ENCODE measurements around the gene ANKS6.

The ANKS6 gene

DNA sequence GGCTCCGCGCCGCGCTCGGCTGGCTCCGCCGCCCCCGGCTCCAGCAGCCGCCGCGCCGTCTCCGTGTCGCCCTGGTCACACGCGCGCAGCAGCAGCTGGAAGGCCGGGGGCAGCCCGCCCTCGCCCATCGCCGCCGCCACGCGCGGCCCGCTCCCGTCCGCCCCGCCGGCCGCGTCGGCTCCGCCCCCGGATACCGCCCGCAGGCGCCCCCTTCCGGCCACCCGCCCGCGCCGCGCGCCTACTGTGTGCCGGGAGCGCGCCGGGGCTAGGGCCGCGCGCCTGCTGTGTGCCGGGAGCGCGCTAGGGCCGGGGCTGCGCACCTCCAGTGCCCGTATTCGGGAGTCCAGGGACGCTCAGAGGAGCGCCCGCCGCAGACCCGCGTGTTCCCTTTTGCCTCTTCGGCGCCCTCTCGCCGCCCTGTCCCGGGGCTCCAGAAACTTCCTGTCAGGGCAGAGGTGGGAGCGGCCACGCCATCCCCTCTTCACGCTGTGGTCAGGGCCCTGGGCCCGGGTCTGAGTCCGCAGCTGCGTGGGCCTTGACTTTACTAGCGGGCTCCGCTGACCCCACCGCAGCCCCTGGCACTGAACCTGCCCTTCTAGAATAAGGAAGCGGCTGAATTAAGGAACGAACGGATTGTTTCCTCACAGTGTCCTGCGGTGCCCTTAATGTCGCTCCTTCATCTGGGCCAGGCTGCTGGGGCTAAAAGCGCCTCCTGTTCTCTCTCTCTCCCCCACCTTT is at the start of gene ANKS6:
Gene ANKS6, minus strand, starts transcription at position 192 of the 738 bp plus-strand sequence. Its CDS starts 64 bp downstream, at position 128.
- FAIRE-seq = no peak

DNA sequence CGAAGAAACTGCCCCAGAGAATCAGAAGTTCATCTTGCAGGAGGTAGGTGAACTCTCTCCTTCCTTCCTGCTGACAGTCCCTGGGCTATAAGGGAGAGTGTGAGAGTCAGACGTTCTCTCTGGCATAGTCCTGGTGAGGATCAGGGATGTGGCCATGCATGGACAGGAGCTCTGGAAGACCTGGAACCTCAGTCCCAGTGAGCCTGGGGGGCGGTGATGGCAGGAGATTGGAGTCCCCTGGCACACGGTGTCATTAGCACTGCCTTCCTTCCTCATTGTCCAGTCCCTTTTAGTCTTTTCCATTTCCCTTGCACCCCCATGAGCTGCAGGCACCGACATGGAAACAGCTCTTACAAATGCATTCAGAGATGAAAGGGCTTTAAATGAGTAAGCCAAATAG is 49.7 kb upstream of the ANKS6 start:
- FAIRE-seq = no peak

DNA sequence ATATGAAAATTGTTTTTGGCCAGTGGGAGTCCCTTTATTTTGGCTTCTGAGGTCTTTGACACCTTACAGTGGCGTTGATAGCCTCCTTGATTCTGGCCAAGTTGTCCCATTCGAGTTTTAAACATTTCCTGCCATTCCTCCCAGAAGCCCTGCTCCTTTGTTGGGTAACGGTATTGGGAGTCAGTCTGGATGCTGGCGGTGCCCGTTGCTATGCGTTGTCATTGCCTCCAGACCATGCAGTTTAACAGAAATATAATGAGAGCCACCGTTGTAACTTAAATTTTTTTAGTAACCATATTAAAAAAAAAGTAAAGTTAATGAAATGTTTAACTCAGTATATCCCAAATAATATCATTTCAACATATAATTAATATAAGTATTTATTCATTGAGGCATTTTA is 46.2 kb upstream of the ANKS6 start:
- no peak for FAIRE-seq

DNA sequence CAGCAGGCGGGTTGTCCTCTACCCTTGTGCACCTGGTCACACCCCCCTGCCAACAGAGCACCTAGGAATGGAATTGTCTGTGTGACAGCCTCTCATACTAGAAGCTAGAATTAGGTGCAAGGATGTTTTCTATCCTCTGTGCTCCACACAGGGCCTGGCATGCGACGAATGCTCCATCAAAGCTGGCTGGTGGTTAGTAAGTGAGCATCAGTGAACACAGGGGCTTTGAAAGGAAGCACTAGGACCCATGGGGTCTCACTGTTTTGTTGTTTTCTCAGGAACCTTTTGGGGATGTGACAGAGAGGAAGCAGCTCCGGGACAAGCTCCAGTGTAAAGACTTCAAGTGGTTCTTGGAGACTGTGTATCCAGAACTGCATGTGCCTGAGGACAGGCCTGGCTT is 43.4 kb upstream of the ANKS6 start:
- FAIRE-seq = no peak

DNA sequence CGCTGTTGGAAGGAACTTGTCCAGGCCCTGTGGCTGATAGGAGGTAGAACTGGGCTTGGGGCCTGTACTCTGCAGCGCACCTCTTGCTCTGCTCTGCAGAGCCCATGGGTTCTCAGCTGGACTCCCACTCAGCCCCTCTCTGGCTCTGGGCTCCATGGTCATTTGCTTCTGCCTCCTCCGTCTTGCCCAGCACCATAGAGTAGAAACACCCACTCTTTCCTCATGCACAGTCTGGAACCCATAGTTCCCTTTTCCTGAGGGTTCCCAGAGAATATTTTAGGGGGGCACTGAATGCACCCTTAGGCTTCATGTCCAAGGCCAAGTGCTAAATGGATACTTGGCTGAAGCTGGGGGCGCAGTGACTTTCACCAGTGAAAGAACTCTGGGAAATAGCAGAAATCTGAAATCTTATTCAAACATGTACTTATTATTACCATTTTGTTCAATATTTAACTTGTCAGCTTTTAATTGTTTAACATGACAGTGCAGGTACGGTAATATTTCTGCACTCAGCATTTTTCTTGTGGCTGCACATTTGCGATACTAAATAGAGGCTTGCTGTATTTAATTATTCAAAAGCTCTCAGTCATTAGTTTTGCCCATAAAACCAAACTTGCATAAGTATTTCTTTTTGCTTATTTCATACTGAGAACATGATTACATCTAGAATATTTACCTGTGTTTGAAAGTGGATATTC is 42.7 kb upstream of the ANKS6 start:
- no peak for FAIRE-seq

DNA sequence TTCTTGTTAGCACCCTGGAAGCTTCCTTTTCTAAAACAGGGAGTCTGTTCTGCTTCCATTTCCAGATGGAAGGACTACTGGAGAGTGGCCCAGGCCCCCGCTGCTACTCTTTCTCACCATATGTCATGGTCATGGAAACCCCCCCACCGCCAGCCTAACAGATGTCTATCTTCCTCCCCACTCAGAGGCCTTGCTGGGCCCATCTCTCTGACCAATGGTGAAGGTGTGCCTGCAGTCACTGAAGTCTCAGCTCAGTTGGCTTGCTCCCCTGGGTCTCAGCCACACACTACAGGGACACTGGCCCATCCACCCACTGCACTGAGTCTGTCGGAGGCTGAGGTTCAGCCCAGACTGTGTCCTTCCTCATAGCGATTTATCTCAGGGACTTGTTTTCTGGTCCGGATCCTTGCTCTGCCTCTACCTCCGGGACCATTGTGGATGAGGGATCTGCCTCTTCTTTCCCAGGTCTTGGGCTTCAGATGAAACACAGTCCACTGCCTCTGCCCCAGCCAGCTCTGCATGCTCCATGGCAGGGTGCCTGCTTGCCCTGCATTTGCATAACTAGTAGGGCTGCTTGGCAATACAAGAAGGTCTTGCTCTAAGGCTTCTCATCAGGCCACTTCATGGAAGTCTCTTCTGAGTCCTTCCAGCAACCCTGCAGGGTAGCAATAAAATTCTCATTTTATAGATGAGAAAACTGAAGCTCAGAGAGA is 42.0 kb upstream of the ANKS6 start:
- no peak for FAIRE-seq

DNA sequence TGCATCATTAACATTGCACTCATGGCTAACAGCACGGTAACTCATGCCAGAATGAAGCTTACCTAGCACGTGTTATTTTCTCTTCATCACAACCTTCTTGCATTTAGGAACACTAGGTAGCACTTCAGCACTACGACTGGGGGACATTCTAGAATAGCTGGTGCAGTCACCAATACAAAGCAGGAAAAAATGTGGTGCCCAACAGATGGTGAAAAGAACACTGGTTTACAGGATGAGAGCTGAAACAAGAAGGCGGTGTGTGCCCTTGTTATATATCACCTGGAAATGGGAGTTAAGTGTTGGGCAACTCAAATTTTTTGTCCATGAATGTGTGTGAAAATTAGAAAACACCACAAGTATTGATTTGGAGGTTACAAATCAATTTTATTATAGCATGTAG is 41.2 kb upstream of the ANKS6 start:
- FAIRE-seq = no peak

DNA sequence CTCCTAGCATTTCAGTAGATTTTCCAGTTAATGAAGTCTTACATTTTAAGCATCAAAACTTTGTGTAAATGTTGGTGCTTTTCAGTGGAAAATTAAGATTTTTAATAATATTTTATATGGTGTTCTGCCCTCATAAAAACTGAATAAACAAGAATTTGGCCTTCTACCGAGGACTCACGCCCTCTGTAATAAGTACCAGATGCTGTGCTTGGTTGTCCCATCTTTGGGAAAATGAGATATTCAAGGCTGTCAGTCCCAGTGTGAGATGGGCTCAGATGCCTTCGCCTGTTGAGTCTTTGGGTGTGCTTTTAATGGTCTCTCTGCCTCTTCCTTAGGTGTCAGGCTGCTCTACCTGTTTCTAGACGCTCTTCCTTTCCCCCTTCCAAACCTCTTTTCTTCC is 39.9 kb upstream of the ANKS6 start:
- FAIRE-seq = no peak

DNA sequence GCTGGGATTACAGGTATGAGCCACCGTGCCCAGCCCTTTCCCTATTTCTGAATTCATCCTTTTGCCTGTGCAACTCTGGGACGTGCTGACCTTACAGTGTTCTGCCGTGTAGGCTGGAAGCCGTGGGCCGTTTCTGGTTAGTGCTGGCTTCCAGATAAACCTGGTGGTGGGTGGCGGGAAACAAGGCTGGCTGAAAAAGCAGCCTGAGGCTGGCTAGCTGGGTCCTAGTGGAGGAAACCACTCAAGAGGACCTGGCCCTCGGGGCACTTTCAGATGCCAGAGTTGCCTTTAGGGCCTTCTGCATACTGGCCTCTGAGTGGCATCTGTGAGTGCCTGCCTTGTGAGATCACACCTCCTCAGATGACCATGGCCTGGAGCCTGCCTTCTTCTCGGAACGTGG is 38.0 kb upstream of the ANKS6 start:
- no peak for FAIRE-seq

DNA sequence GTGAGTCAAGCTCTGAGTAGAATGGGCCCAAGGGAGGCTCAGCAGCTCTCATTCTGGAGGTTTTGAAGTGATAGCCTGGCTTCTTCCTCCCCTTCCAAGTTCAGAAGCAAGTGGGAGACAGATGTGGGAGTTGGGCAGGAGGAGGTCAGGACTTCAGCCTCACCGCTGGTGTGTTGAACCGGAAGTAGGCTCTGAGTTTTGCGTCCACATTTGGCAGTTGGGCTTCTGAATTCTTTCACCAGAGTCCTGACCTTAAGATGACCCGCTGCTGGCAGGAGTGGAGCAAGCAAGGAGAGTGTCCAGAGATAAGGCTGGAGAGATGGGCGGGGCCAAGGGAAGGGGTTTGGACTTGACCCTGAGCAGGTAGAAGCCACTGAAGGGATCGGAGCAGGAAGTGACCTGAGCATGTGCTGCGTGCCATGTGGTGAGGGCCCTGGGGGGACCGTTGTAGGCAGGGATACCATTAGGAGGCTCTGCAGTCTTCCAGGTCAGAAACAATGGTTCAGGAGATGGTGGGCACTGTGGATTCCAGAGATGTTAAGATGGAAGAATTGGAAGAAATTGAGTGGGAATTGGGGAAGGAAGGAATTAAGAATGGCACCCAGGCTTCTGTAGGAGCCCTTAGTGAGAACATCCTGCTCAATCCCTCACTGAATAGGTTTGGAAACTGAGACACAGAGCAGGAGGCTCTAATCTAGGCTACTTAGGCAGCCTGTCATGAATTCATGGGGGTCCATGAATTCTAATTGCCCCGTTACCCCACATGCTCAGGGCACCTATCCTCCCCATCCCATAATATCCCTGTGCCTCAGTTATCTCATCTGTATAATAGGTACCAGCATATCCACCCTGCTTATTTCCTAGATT is 37.0 kb upstream of the ANKS6 start:
- no peak for FAIRE-seq

DNA sequence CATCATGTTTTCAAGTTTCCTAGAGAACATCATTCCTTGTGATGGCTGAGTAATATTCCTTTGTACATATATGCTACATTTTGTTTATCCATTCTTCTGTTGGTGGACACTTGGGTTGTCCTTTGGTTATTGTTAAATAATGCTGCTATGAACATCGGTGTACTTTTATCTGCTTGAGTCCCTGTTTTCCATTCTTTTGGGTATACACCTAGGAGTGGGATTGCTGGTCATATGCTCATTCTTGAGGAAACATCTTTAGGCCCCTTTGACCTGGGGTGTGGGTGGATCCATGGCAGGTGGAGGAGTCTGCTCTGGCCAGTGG is 36.4 kb upstream of the ANKS6 start:
- FAIRE-seq = no peak

DNA sequence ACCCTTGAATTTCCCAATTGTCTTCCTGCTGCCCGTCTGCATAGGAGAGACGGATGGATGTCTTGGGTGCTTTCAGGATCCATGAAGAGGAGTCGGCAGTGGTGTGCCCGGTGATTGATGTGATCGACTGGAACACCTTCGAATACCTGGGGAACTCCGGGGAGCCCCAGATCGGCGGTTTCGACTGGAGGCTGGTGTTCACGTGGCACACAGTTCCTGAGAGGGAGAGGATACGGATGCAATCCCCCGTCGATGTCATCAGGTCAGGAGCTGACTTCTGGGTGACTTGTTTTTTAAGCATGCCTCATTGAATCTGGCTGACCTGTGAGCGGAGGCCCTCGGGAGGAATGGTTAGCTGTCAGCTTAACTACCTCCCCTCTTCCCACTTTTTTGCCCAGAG is 35.3 kb upstream of the ANKS6 start:
- FAIRE-seq = no peak

DNA sequence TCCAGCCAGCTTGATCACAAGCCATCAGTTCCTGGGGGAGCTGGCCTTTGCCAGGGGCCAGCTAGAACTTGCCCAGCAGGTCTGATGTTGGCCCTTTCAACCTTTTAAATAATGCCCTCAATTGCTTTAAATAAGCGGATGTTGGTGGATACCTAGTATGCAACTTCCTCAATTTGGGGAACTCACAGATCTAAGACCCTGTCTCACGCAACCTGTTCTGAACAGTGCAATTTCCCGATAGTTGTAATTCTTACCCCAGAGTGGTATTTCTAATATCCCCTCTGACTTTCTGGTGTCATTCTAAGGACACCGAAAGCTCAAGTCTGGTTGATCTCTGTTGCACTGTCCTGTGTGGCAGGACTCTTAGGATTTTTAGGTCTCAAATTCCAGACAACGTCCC is 34.2 kb upstream of the ANKS6 start:
- FAIRE-seq = no peak

DNA sequence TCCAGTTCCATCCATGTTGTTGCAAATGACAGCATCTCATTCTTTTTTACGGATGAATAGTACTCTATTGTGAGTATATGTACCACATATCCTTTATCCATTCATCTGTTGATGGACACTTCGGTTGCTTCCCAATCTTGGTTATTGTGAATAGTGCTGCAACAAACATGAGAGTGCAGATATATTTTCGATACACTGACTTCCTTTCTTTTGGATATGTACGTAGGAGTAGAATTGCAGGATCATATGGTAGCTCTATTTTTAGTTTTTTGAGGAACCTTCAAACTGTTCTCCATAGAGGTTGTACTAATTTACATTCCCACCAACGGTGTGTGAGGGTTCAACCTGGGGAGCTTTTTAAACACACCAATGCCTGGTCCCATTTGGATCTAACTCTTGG is 33.4 kb upstream of the ANKS6 start:
- FAIRE-seq = no peak

DNA sequence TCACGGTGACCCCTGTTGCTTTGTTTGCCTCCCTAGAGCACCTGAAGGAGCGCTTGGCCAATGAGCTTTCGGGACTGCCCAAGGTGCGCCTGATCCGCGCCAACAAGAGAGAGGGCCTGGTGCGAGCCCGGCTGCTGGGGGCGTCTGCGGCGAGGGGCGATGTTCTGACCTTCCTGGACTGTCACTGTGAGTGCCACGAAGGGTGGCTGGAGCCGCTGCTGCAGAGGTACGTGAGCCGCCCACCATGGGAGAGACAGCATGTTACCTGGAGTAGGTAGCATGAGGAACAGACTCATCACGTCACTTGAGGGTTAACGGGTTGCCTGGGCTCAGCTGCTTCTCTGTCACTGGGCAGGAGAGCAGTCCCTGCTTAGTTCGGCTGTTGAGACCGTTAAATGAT is 30.4 kb upstream of the ANKS6 start:
- FAIRE-seq = no peak

DNA sequence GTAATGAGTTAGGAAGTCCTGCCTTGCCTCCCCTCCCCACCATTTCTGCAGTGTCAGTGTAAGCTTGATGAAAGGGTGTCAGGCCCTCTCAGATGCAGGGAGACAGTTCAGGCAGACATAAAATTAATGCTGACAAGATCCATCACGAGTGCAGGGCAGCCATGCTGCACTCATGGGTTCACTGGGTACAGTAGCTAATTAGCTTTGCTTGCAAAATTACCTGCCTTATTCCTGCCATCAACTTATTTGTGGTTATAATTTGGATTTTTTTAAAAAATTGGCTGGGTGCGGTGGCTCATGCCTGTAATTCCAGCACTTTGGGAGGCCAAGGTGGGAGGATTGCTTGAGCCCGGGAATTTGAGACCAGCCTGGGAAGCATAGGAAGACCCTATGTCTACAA is 29.1 kb upstream of the ANKS6 start:
- FAIRE-seq = no peak

DNA sequence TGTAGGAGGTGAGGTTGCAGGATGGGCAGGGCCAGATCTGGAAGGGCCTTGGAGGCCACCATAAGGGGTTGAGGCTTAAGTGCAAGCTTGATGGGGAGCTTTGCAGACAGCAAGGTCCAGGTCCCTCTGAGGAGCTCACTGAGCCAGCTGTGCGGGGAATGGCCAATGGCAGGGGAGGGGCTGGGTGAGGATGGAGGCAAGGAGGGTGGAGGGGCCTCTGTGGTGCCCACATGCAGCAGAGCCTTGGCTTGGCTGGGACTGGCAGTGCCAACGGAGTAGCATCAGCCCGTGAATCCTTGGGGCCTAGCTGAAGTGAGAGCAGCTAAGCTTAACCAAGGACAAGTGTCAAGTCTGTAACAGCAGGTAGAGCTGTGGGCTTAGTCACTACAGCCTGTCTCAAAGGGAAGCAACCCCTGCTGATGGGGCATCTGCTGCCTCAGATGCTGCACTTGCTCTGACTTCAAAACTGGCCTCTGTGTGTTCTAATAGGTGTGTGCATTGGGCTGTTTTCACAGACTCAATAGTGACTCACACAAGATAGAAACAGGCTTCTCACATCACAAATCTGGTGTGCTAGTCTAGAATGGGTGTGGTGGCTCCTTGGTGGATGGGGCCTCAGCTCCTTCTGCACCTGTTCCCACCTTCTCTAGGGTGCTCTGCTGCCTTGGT is 27.4 kb upstream of the ANKS6 start:
- no peak for FAIRE-seq

DNA sequence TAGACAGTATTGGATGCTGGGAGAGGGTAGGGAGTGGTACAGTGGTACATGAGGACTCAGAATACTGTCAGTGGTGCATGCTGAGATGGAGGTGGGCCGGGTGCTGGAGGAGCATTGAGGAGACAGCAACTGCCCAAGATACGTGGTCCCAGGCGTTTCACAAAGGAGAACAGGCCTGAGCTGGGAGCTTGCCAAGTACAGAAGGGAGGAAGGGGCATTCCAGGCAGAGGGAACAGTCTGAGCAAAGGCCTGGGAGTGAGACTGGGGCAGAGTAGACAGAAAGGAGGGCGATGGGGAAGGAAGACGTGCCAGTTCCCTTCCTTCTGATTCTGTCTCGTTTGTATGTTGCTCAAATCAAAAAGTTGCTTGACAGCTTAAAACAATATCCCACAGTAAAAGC is 26.3 kb upstream of the ANKS6 start:
- no peak for FAIRE-seq

DNA sequence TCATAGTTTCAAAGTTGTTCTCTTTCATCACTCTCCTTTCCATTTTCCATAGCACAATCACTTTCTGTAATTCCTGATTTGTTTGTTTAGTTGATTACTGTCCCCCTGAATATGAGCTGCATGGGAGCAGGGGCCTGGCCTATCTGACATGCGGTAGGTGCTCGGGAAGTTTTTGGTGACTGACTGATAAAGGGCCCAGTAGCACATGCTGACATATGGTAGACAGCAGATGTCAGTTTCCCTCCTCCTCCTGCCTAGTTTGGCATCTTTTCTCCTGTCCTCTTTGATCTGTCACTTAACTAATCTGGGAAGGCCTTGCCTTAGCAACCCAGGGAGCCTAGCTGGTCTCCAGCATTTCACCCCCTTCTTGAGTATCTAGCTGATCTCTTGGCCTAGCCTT is 25.5 kb upstream of the ANKS6 start:
- no peak for FAIRE-seq

DNA sequence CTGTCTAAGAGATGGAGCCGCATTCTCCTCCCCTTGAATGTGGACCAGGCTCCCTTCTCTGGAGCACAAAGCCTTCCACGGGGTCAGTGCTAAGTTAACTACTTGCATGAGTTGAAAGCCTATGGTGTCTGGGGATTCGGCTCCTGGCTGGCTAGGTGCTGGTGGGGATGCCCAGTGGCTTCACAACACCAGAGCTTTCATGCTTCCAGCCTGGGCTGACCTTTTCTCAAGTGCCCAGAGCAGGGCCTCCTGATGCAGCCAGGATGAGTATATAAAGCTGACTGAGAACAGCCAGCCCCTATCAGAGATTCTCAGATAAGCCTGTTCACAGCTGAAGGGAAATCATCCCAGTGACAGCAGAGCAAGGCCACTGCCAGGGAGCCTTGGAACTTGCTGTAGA is 22.9 kb upstream of the ANKS6 start:
- FAIRE-seq = no peak

DNA sequence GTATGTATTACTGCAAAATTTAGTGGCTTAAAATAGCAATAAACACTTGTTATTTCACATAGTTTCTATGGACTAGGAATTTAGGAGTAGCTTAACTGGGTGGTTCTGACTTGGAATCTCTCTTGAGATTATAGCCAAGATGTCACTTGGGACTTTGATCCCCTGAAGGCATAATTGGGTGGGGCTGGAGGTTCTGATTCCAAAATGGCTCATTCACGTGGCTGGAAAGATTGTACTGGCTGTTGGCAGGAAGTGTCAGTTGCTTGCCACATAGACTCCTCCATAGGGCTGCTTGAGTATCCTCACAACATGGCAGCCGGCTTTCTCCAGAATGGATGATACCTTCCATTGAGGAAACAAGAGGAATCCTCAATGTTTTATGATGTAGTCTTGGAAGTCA is 22.4 kb upstream of the ANKS6 start:
- no peak for FAIRE-seq

DNA sequence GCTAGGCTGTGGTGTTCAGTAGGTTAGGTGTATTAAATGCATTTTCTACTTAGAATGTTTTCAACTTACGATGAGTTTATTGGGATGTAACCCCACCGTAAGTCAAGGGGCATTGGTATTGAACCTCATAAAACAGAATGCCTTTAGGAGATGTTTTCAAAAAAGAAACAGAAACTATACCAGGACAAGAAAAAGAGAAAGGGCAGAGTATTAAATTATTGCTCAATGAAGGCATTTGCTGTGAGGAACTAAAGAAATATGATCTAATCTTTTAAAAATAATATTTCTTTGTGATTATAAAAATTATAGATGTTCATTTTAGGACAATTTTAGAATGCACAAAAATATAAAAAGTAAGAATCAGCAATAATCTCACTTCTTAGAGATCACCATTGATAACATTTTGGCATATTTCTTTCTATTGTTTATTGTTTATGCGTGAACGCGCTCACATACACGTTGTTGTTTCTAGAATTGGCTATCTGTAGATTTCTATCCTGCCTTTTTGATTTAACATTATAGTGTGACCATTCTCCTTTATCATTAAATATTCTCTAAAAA is 19.1 kb upstream of the ANKS6 start:
- FAIRE-seq = no peak
